Sciatic nerve (tissue), 2 donors: Measurements from ENCODE around the gene SLC25A13. TPM values are rescaled to one million over a fixed set of nuclear protein-coding genes. Genes with fewer than 3 reads are reported as not detected.
"Not testable (repeated sequence)": the region's sequence is repeated elsewhere in the genome, so short reads cannot be mapped to it uniquely, and the experiment has no call there.

ENCODE experiments used
- ATAC-seq: fragments of 200-7000 bp; cut with Tn5 transposase; one replicate; pipeline ENCODE4 v1.9.1; 2020; ENCODE audit warnings: mild to moderate bottlenecking, moderate library complexity
- DNase-seq: peaks from one replicate; pipeline ENCODE4 v3.0.0-alpha.2; 2020; ENCODE audit warnings: low spot score
- intact Hi-C: fragments of 100-400 bp; cut with DNase I; formaldehyde crosslinking; loops from one replicate; pipeline ENCODE4 v1.14.2; 2022
- total RNA-seq: library from RNA; stranded (reverse); fragmentation: NEBNext Ultra II Directional; extraction: Animal tissue kit (Norgen Biotek cat#: 25700); gene quantifications from one replicate; pipeline ENCODE4 v1.2.1, GENCODE V29; 2021
- donor health status: DM: no; HTN: no; CAD: no.
- donor health status: DM: no; HTN: no; CAD: no.

SLC25A13 gene
- total RNA-seq, 1 donor from 2014 or later = 33.5 TPM

GRCh38 chr7:96328016-96328415 is 6.1 kb upstream of the SLC25A13 start:
- intact Hi-C loops = no loop called here
- DNase-seq (no peak), ATAC-seq (no peak)

DNA sequence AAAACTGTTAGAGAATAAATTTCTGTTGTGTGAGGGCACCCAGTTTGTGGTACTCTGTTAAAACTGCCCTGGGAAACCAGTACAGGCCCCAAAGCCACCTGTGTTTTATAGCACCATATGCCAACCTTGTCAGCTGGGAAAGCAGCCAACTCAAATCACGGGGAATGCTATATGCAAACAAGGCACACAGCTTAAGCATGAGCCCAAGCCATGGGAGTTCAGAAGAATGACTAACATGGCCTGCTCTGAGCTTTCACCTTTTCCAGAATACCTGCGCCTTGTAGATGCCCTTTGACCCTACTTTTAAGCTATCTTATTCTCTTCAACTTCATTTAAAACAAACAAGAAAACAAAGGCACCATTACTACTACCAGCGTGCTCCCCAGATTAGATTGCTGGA is 5.5 kb upstream of the SLC25A13 start:
- DNase-seq (no peak), ATAC-seq (no peak)
- intact Hi-C loops = no loop called here

- ATAC-seq, intact Hi-C loops, DNase-seq: not testable (repeated sequence)
Measured at GRCh38 chr7:96326752-96327151, 4.9 kb upstream of the SLC25A13 start.

DNA sequence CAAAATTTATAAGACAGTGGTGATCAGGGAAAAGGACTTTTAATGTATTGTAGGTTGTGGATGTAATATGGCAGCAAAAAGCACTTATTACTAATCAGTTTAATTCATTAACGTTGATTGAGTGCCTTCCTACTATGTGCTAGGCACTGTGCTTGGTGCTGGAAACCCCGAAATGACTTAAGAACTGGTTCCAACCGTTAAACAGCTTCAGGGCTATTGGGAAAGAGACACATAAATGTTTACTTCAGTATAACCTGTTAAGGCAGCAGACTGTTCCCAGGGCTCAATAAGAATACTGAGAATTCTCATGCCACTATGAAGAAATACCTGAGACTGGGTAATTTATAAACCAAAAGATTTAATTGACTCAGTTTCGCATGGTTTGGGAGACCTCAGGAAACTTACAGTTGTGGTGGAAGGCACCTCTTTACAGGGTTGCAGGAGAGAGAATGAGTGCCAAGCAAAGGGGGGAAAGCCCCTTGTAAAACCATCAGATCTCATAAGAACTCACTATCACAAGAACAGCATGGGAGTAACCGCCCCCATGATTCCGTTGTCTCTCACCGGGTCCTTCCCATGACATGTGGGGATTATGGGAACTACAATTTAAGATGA is 1.1 kb upstream of the SLC25A13 start:
- DNase-seq (no peak), ATAC-seq (no peak)
- intact Hi-C loops = no loop called here

DNA sequence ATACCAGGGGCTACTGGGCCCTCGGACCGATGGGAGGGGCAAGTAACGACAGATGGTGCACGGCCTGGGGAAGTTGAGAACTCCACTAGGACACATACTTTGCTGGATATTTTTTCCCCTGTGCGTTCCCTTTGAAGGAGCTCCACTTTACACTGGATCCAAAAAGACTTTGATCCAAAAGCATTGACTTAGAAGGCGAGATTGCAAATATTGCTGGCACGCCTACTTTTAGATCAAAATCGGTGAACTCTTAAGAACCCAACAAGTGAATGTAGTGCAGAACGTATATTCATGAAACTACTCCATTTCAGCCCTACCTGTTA is 436 bp upstream of the SLC25A13 start:
- intact Hi-C loops = no loop called here
- DNase-seq (no peak), ATAC-seq (no peak)

GRCh38 chr7:96321031-96321657 is 754 bp downstream of the SLC25A13 start:
- DNase-seq (peak; percentile 90), ATAC-seq (peak; percentile 83)
- intact Hi-C loops = no loop called here

GRCh38 chr7:96320442-96320841 is 1.5 kb downstream of the SLC25A13 start:
- no peak for DNase-seq
- intact Hi-C loops = no loop called here
- ATAC-seq = no peak

- DNase-seq (no peak), ATAC-seq (no peak)
- intact Hi-C loops = no loop called here
Measured at GRCh38 chr7:96319439-96319838, 2.5 kb downstream of the SLC25A13 start.

DNA sequence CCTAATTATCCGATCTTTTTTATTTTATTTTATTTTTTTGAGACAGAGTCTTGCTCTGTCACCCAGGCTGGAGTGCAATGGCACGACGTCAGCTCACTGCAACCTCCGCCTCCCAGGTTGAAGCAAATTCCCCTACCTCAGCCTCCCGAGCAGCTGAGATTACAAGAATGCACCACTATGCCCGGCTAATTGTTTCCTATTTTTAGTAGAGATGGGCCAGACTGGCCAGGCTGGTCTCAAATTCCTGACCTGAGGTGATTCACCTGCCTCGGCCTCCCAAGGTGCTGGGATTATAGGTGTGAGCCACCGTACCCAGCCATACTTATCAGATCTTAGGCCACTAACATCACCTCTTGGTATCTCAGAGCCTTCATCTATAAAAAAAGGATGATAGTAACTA is 4.9 kb downstream of the SLC25A13 start:
- no peak for ATAC-seq
- intact Hi-C loops = no loop called here
- DNase-seq = no peak

GRCh38 chr7:96315125-96315512 is 6.8 kb downstream of the SLC25A13 start:
- intact Hi-C loops = no loop called here
- no peak for ATAC-seq
- no peak for DNase-seq

DNA sequence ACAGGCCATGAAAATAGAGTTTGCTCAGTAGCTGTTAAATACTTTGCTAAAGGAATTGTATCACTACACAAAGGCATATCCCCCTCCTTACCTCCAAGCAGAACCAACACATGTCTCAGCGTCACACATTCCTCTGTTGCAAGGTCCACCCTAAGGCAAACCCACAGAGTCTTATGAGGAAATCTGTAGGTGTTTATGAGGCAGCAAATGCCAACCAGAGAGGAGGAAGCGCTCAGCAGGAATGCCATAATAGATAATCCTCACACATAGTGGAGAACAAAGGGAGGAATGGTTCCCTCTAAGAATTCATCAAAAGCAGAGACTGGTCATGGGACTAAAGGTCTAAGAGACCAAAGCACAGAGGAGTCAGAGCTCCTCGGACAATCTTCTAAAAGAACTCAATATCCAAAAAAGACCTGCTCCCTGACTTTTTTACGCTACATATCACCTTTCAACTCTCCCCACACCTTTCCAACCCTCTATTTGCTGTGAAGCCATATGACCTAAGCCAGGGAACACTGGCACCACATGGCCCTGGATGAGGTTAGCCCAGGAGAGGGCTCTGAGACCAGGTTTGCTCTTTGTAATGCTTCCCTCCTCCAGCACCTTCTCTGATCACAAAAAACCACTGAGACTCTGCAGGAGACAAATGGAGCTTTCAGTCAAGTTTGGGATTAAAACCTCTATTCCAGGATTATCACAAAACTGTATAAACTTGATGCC is 7.3 kb downstream of the SLC25A13 start:
- intact Hi-C loops = no loop called here
- DNase-seq (no peak), ATAC-seq (no peak)

- ATAC-seq = no peak
- DNase-seq = no peak
- intact Hi-C loops = no loop called here
Measured at GRCh38 chr7:96313940-96314339, 8.0 kb downstream of the SLC25A13 start.

- DNase-seq (no peak), ATAC-seq (no peak)
- intact Hi-C loops = no loop called here
Measured at GRCh38 chr7:96312502-96312901, 9.4 kb downstream of the SLC25A13 start.

GRCh38 chr7:96311967-96312366 is 9.9 kb downstream of the SLC25A13 start:
- DNase-seq = no peak
- peak; percentile 88 for ATAC-seq
- intact Hi-C loops = no loop called here

DNA sequence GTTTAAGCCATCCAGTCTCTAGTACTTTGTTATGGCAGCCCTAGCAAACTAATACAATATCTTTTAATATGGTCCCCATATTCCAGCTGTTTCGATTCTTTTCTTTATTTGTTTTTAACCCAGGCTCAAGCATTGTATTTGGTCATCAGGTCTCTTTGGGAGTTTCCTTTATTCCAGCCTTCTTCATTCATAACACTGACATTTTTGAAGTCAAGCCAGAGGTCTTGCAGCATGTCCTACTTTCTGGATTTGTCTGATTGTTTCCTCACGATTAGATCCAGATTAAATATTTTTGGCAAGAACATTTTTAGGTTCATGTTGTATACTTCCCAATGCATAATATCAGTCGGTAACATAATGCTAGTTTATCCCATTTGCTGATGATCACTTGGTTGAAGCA is 11.8 kb downstream of the SLC25A13 start:
- intact Hi-C loops = no loop called here
- DNase-seq (no peak), ATAC-seq (peak; percentile 70)

DNA sequence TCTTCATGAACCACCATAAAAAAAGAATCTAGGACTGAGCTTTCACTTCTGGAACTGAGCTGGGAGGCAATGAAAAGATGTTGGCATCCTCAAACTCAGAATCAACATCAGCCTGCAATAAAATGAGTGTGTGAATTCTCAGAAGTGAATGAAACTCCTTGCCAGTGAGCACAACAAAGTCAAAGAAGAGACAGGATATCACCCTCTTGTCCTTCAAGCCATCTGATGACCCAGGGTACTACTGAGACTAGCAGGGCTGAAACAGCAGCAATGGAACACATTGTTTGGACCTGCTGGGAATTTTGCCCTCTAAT is 13.0 kb downstream of the SLC25A13 start:
- intact Hi-C loops = no loop called here
- ATAC-seq = peak; percentile 30
- no peak for DNase-seq

GRCh38 chr7:96308253-96308949 is 13.5 kb downstream of the SLC25A13 start:
- no peak for DNase-seq
- ATAC-seq = no peak
- intact Hi-C loops = no loop called here

DNA sequence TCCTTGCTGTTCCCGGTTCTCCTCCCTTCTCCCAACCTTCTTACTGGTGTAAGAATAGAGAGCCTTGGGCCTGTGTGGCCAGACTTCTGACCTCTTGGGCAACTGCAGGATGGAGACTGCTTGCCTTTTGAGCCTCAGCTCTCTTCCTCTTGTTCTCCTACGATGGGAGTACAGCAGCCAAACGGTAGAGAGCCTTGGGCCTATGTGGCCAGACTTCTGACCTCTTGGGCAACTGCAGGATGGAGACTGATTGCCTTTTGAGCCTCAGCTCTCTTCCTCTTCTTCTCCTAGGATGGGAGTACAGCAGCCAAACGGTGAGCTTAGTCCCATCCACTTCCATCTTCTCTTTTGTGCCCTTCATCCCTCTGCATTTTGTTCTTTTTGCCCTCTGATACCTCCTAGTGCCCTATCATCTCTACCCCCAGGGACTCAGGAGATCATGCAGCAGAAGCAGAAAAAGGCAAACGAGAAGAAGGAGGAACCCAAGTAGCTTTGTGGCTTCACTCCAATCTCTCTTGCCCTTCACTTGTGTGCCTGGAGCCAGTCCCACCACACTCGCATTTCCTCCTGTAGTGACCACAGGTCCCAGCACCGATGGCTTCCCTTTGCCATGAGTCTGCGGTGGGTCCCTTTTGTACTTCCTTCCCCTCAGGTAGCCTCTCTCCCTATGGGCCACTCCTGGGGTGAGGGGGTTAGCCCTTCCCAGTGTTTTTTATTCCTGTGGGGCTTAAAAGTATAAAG is 15.3 kb downstream of the SLC25A13 start:
- DNase-seq = no peak
- intact Hi-C loops = no loop called here

DNA sequence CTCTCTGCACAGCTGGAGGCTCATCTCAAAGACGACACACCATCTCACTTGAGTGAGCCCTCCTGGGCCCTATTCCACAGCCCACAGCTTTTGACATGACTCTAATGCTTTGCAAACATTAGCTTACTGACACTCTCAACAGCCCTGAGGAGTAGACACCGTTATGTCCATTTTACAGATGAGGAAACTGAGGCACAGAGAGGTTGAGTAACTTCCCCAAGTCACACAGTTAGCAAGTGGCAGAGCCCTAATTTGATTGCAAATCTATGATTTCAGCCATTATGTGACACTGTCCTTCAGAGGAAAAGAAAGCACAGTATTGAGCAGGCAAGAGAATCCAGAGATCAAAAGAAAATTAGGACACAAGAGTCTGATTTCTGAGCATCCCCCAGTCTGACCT is 16.0 kb downstream of the SLC25A13 start:
- DNase-seq (no peak), ATAC-seq (no peak)
- intact Hi-C loops = no loop called here

More for the DNA sequence above, 15.3 kb downstream of the SLC25A13 start:
- peak; percentile 74 for ATAC-seq

GRCh38 chr7:96304573-96304972 is 17.3 kb downstream of the SLC25A13 start:
- DNase-seq (no peak), ATAC-seq (no peak)
- intact Hi-C loops = no loop called here
